DLD1 (cell line): ENCODE measurements around the gene SPTBN2.

Source experiments
- in situ Hi-C: cut with HindIII; loops from 2 replicates; pipeline ENCODE4 v1.10.0; 2017; ENCODE audit warnings: low sequenced_read_pairs

SPTBN2 gene

DNA sequence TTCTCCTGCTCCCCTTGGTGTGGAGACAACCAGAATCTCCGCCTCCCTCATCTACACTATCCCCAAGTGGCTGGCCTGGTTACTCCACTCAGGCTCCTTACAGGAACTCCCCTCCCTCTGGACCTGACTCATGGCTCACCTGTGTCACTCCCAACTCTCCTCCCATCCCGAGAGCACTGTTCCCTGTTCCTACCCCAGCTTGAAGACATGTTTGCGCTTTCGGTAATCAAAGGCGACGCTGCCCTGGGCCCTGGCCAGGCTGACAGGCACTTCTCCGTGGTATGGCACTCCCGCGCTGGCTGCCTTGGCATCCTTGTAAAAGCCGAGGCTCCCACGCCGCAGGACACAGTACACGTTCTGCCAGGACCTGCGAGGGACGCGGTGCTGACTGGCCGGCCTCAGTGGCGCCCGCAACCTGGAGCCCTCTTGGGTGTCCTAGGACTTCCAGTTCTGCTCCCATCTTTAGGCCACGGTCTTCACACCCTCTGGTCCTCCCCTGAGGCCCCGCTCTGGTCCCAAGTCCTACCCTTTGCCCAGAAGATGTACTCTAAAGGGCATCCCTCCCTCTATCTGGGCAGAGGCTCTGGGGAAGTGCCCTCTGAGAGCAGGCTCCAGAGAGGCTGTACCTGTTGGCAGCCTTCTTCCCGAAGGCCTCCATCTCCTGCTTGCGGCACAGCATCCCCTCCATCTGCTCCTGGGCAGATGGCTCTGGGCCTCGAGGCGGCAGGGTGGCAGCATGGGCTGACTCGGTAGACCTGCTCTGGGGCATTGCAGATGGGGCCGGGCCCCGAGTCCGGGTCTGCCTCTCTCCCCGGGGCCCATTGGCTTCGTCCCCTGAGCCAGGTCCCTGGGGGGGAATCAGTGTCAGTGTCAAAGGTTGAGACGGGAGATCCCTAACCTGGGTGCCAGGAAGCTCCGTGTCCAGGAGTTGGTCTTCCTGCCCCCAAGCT, 41.9 kb downstream of the SPTBN2 start:
- in situ Hi-C loops = no loop called here

DNA sequence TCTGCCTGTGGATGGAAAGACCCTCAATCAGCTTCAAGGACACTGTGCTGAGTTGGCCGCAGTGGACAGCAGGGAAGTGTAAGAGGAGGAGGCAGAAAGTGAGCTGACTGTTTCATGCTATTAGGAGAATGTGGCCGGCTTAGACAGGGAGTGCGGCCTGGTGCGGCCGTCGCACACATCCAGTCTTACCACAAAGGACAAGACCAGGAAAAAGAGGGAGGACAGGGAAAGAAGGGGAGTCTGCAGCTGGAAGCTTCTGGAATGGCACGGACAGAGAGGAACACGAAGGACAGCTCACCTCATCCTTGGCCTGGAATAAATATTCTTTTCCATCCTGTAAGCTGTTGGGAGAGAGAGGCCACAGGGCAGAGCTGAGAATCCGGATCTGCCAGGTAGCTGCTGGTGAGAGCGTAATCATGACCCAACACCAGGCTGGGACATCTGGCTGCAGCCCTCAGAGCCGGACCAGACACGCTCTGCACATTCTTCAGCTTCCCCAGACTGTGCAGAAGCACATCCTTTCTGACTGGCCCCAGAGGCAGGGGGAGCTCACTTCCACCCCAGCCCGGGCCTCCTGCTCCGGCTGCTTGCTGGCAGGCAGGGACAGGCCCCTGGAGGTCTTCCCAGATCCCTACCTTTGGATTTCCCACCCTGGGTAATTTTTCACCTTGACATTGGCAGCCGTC, 42.8 kb downstream of the SPTBN2 start:
- in situ Hi-C loops = no loop called here

DNA sequence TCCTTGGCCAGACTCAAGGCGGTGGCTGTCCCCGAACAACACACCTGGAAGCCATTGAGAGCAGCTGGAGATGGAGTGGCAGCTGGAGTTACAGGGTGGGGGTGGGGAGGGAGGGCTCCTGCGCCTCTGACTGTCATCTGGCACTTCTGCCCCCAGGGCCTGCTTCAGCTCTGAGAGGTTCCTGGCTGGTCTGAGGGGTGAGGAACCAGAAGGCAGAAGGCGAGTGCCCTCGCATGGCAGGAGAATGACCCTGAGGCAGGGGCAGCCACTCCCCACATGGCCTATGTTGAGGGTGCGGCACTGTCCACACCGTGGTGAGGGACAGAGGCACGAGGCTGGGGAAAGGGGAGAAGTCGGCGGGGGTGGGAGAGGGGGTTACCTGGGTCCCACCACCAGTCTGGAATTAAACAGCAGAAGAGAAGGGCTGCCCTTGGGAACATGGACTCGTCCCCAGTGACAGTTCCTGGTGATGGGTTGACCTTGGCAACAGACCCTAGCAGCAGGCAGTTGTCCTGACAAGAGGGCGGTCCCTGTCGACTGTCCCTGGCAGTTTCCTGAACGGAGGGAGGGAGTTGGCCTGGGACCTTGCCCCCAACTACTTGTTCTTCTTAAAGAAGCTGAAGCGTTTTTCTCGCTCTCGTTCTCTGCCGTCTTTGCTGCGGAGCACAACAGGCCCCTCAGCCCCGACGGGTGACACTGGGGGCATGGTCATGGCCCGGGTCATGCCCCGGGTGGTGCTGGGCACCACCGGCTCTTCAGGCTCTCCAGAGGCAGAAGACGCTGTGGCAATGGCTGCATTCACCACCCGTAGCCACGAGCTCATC, 43.5 kb downstream of the SPTBN2 start:
- in situ Hi-C loops = no loop called here

DNA sequence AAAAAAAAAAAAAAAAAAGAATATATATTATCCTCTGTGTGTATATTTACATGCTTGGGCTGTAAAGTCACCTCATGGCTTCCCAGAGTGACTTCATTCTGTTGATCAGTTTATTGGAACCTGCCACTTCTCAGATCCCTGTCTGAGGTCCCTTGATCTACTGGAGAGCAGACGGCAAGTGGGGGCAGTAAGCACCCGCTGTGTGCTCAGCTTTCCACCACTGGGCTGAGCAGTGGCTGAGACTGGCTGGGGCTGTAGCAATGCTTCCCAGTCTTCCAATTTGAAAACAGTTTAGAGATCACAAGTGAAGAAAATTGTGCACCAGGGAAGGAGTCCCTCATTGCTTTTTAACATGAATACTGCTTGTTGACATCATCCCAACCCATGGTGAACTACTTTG, 44.4 kb downstream of the SPTBN2 start:
- in situ Hi-C loops = no loop called here

DNA sequence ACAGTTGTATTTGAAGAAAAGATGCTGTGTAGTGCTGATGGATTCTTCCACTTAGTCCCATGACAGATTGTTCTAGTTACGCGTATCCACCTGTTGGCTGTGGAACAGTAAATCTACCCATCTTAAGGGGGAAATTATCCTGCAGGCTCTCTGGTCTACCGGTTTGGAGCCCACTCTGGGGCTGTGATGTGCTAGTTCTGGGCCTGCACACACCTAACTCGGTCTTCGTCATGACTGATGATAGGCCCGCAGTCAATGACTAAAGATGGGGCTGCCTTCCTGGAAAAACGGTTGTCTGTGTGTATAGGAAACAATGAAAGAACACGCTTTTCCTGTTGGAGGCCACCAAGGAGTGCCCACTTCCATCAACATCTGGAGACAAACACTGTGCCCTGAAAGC, 45.1 kb downstream of the SPTBN2 start:
- in situ Hi-C loops = no loop called here

DNA sequence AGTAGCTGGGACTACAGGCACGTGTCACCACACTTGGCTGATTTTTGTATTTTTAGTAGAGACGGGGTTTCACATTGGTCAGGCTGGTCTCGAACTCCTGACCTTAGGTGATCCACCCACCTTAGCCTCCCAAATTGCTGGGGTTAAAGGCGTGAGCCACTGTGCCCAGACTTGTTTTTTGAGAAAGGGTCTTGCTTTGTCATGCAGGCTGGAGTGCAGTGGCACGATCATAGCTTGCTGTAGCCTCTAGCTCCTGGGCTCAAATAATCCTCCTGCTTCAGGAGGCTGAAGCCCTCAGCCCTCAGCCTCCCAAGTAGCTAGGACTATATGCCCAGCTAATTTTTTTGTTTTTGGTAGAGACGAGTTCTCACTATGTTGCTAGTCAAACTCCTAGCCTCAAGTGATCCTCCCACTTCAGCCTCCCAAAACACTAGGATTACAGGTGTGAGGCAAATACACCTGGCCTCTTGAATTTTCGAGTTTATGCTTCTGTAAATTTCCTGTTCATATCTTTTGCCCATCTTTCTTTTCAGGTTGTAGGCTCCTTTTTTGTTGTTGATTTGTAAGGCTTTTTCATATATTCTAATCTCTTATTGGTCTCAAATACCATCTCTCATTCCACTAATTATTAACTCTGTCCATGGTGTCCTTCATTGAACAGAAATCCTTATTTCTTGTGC, 47.9 kb downstream of the SPTBN2 start:
- in situ Hi-C loops = no loop called here

DNA sequence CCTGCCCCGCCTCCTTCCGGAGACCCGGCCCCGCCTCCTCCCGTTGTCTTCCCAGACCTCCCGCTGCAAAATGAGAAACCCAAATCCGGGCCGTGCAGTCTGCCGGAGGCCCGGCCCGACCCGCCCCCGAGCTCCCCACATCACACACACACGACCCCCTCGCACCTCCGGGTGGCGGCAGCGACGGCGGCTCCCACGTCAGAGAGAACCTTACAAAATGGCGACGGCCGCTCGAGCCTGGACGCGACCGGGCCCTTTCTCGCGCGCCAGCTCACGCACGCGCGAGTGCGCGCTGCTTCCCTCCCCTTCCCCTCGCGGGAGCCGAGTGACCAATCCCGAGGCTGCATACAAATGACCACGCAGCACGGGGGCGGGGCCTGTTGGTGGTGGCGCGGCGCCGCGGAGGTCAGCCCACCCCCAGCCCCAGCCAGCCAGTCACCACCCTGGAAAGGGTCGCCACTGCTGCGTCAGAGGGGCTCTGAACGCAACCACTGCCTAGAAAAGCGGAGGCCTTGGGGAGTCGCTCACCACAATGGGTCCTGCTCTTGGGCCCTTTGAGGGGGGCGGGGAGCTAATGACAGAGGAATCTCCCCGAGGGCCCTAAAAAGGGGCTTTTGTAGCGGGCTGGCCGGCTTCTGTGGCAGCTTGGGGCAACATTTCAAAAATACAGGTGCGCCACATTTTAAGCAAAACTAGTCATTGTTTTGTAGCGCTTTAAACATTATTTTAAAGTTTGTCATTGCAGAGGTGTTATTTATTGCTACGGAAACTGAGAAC, 51.2 kb downstream of the SPTBN2 start, which contains the start of gene RBM4B:
Gene RBM4B, minus strand, starts transcription at position 289 of the 777 bp plus-strand sequence. CDS start 808 bp downstream, outside the sequence.
- in situ Hi-C loops = no loop called here

DNA sequence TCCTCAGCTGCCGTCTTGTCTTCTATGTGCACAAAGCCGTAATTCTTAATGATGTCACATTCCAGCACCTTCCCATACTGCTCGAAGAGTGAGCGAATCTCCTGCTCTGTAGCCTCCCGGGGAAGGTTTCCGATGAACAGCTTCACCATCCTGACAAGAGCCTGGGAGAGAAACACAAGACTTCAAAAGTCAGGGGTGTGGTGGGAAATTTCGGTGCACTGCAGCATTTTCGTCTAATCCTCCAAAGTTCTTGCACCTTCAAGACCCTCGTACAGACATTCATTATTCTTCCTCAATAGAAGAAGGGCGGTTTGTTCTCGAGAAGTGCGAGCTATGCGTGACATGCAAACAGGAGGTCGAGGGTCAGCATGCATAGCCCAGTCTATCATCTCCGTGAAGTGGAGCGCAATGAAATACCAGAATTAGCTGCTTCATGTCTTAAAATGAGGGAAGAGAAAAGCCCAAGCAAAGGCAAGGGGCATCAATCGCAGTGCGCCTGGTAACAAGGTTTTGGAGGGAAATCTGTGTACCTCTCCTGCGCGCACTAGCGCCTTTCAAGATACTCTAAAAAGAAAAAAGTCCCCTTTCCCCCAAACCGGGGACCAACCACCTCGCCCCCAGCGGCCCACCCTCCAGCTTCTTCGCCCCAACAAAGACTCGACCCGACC, 52.0 kb downstream of the SPTBN2 start:
- in situ Hi-C loops = no loop called here

DNA sequence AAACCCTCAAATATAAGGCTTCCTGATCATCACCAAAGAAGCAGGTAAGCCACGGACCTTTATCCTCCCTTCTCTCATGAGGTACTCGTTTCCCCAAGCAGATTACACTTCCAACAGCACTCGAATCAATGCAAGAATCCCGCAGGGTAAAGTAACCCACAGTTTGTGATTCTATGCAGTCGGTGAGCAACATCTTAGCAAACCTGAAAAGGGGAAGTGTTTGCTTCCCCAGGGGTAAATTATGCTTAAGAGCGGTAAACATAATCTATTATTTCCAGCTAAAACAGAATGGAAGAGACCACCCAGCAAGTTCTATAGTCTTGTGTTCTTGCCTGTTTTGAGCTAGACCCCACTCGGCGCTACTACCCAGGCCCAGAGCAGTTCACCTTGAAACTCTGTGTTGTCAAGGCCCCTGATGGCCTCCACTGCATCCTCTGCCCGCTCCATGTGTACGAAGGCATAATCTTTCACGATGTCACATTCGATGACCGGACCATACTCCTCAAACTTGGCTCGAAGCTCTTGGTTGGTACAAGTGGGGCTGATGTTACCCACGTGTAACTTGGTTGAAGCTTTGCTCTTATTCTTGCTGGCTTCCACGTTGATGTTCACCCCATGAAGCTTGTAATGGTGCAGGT, 52.6 kb downstream of the SPTBN2 start:
- in situ Hi-C loops = no loop called here

DNA sequence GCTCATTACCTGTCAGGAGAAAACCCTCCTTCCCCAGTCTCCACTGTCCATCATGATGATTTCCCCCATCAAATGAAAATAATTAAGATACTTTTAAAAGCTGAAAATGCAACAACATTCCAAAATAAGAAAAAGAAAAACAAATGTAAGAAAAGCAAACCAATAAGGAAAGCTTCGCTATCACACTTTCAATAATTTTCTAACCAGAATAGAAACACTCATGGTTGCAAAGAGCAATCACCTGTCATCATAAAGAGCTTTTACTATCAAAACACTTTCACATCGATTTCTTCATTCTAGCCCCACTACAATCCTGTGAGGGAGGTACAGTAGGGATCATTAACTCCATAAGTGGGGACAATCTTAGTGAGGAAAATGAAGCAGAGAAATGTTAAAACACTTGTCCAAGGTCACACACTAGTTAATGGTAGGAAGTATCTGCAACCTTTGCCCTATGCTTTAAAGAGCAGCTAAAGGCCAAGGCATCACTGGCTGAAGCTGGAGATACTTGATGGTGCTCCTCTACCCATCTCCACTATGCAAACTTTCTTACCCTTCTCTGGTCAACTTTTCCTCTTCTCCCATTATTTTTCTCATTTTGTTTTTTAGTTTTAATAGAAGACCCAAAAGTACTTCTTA, 53.9 kb downstream of the SPTBN2 start:
- in situ Hi-C loops = no loop called here

DNA sequence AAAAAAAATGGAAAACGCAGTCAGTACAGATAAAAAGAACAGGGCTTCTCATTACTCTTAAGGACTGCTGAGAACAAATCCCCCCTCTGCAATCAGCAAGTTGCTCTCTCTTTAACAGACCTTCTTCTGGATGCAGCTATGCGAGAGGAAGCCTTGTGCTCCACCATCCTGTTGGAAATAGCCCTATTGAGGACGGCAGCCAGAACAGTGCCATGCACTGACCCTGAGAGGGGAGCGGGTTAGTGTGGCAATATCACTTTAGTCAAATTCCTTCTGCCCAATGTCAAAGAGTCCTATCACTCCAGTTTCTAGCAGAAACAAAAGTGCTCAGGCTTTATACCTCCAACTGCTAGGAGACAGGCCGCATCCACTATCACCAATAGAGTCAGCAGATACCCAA, 58.2 kb downstream of the SPTBN2 start:
- in situ Hi-C loops = no loop called here

DNA sequence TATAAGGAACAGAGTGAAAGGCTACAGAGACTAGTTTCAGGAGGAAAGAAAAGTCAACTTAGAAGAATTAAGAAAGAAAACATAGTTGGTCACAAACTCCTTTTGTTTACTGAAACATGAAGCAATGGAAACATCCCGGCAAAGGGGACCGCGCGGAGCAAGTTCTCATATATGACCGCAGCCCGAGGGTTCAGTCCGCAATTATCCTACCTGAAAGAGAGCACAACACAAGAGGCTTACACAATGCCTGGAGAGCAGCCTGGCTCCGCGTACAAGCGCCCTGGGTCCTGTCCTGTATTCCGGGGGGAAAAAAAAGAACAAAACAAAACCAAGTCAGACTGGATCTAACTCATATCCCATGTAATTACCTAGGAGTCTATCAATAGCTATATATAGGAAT, 63.6 kb downstream of the SPTBN2 start:
- in situ Hi-C loops = no loop called here

DNA sequence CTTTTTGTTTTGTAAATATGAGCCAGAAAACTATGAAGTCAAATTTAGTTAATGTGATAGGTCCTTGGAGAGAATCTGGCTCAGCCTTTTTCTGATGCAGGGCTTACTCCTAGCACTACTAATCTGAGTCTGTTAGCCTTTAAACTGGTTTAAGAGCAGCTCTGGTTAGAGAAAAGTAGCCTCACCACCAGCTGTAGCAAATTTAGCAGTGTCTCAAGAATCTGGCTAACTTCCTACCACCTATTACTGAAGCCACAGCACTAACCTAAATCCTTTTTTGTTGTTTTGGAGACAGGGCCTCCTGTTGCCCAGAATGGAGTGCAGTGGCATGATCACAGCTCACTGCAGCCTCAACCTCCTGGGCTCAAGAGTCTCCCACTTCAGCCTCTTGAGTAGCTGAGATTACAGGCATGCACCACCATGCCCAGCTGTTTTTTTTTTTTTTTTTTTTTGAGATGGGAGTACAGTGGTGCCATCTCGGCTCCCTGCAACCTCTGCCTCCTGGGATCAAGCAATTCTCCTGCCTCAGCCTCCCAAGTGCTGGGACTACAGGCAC, 65.2 kb downstream of the SPTBN2 start:
- in situ Hi-C loops = no loop called here

DNA sequence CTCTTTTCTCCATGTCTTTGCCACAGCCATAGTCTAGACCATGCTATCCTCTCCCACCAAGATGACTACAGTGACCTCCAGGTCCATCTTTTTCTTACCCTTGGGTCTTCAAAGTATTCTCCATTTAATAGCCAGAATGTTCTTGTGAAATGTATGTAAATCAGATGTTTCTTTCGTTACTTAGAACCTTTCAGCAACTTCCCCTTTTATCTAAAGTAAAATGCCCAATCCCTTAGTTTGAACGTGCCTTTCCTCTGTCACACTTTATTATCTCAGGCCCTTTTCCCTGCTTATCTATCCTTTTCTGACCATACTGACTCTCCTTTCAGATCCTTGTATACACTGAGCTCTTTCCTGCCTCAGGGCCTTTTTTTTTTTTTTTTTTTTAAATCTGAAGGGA, 69.3 kb downstream of the SPTBN2 start:
- in situ Hi-C loops = no loop called here

DNA sequence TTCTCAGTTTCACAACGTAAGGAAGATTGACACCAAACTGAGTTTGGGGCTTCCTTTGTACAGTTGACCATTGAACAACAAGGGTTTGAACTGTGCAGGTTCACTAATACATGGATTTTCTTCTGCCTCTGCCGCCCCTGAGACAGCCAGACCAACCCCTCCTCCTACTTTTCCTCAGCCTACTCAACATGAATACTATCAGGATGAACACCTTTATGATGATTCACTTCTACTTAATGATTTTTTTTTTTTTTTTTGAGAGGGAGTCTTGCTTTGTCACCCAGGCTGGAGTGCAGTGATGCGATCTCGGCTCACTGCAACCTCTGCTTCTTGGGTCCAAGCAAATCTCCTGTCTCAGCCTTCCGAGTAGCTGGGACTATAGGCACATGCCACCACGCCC, 75.9 kb downstream of the SPTBN2 start:
- in situ Hi-C loops = no loop called here

DNA sequence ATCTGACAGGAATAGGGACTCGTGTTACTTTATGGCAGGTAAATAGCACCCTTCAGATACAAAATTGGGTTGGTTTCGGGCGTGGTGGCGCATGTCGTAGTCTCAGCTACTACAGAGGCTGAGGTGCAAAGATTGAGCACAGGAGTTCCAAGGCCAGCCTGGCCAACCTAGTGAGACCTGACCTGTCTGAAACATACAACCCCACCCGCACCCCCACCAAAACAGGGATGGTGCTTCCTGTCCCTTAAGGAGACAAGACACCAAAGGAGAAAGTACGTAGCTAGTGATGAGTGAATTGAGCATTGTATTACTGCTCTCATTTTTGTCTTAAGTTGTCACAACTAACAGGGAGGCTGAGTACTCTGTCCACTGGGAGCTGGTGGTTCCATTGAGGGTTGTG, 76.4 kb downstream of the SPTBN2 start:
- in situ Hi-C loops = no loop called here

DNA sequence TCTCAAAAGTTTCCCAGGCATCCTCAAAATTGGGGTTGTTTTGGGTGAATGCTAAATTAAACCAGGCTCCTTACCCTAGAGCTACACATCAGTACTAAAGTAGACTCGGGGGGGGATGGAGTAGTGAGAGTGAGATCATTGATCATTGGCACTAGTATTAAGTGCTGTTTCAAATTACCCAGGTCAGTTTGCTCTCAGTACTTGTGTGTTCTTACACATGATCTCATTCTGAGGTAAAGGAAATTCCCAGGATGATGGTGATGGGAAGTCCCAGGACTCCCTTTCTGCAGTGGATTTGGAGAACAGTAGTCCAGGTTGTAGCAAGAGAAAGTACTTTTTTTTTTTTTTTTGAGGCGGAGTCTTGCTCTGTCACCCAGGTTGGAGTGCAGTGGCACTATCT, 78.0 kb downstream of the SPTBN2 start:
- in situ Hi-C loops = no loop called here

DNA sequence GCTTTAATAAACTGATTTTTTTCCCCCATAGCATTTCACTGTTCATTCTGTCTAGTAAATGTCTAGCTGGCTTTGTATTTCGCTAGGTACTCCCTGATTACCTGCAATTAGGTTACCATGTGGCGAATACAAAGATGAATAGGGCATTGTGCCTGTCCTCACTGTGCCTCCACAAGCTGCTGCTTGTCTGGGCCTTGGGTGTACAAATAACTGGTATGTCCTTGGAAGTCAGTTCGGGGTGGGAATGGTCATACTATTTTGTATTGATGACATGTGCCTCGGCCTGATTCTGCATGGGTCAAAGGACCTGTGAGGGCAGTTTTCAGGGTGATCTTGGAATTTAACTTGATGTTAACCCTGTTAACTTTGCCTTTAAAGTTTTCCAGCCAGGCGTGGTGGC, 79.1 kb downstream of the SPTBN2 start:
- in situ Hi-C loops = no loop called here
